HG03064 (cell line): Measurements from ENCODE around the gene NOL12.

ENCODE experiments used
- ATAC-seq: cut with Tn5 transposase; IDR thresholded peaks from one replicate; pipeline ENCODE4 v1.9.1; 2021; ENCODE audit warnings: low read depth; ENCODE audit not compliant: unreplicated experiment

The NOL12 gene

DNA sequence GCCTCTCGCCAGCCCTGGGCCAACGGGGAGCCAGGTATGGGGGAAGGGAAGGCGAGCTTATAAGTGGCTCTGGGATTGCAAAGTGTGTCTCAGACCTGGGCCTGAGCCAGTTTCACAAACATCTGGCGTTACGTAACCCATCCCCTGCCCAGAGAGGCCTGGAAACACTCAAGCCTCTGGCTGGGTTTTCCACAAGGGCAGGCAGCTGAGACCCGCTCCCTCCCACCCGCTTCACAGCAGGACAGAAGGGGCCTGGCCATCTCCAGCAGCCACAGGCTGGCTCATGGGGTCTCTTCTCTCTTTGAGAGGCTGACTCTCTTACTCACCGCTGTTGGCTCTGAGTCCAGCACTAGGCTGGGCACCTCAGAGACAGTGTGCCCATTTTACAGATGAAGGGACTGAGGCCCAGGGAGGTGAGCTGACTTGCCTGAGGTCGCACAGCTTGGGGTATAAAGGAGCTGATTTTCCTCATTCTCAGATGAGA, 55.2 kb downstream of the NOL12 start:
- ATAC-seq, result no peak

DNA sequence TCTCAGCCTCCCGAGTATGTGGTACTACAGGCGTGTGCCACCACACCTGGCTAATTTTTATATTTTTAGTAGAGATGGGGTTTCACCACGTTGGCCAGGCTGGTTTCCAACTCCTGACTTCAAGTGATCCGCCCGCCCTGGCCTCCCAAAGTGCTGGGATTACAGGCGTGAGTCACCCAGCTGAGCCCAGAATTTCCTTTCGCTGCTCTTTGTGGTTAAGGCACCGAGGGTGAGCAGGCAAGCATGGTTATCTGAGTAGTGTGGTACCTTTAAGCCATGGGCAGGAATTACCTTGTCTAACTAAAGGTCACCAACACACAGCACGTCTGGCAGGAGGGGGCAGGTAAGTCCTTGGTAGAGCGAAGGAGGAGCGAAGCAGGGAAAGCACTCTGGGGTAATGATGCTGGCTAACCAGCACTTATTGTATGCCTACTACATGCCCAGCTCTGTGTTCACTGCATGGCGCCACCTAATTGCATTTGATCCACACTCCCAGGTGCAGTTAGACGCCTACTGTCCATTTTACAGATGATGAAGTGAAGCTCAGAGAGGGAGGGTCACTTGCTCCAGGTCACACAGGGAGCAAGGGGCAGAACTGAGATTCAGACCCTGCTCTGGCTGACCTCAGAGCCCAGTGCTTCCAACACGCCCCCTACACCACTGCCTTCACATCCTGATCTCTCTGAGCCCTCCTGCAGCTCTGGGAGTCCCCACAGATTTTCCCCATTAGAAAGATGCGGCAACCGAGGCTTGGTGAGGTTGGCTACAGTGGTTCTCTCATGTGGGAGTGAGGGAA, 56.4 kb downstream of the NOL12 start:
- ATAC-seq, result no peak
